ENCODE measurements around the gene GTPBP6. TPM values are rescaled to one million over a fixed set of nuclear protein-coding genes. Genes with fewer than 3 reads are reported as not detected.

GTPBP6 gene
- total RNA-seq, 1 experiment from 2014 or later = 41.6 TPM

- ChIA-PET CTCF (no interaction called here), RAD21 (ENCODE audit: low non-redundant PET in 1 of 2, low total read pairs in 2 of 2, uncharacterized antibody in 2 of 2, unreplicated experiment in 2 of 2) (no interaction called here), POLR2A (no interaction called here)
- DNase-seq (ENCODE audit: low read depth, low spot score) = no peak
- TF ChIP-seq ZFX (IDR thresholded peaks at IDR 0.05) (peak; percentile 16; the same call in 1 of the 2 replicates), JUND (IDR thresholded peaks at IDR 0.05) (no peak), TCF7L2 (IDR thresholded peaks at IDR 0.05; ENCODE audit: borderline replicate concordance, extremely low read depth, insufficient read depth, insufficient read length) (no peak)
- intact Hi-C loops (cut with micrococcal nuclease) = loop anchor here (5.0 kb wide), 1 partner anchor 41 kb away; the partner anchor contains the start of gene GTPBP6
- peak overlapping the region; percentile 56 to 78 for H3K4me3 ChIP-seq (replicated peaks in 1 of 2; ENCODE audit: low read depth in 1 of 2, low read length in 2 of 2)
- H3K4me1 ChIP-seq (ENCODE audit: control insufficient read depth in 1 of 2, insufficient read depth in 2 of 2, low read length in 2 of 2) = peaks cover 0 to 23% of the 10 kb centered on the region in 2 experiments; a peak in 2 of 4 replicates
- H4K20me1 ChIP-seq (ENCODE audit: insufficient read depth) = no peaks in the 10 kb centered on the region
- no peaks in the 10 kb centered on the region for H3K79me2 ChIP-seq (ENCODE audit: insufficient read depth, low read length)
- BruUV-seq (replicated peaks) = TSS peak; percentile 95
- no peaks in the 10 kb centered on the region for H3K9me3 ChIP-seq (ENCODE audit: control insufficient read depth in 1 of 2, insufficient read depth in 1 of 2, low read depth in 1 of 2, low read length in 2 of 2)
- peak overlapping the region; percentile 95 for H3K4me2 ChIP-seq (ENCODE audit: low read length)
- H2AFZ ChIP-seq (ENCODE audit: low read depth, low read length, poor library complexity, severe bottlenecking) = no peak overlapping the region
- H3K9ac ChIP-seq (ENCODE audit: low read length) = peak overlapping the region; percentile 88
- no peaks in the 10 kb centered on the region for H3K36me3 ChIP-seq (ENCODE audit: control insufficient read depth in 1 of 2, insufficient read depth in 2 of 2, low read length in 2 of 2)
- ATAC-seq = peak; percentile 66
- no peaks in the 10 kb centered on the region for H3K9me2 ChIP-seq (ENCODE audit: insufficient read depth)
- peak overlapping the region; percentile 42; the same call in 1 of the 2 replicates for H3K27ac ChIP-seq (ENCODE audit: low read depth, low read length)
- no peaks in the 10 kb centered on the region for H3K27me3 ChIP-seq (ENCODE audit: insufficient read depth, low read length)
These were observed 41.9 kb downstream of the GTPBP6 start for GRCh38 chrX:276581-277201.

GRCh38 chrX:275967-276580, 42.5 kb downstream of the GTPBP6 start:
- Histone ChIP-seq H3K9me2 (ENCODE audit: insufficient read depth) (no peaks in the 10 kb centered on the region), H3K27me3 (ENCODE audit: insufficient read depth, low read length) (no peaks in the 10 kb centered on the region), H3K9me3 (ENCODE audit: control insufficient read depth in 1 of 2, insufficient read depth in 1 of 2, low read depth in 1 of 2, low read length in 2 of 2) (no peaks in the 10 kb centered on the region), H3K4me2 (ENCODE audit: low read length) (peak overlapping the region; percentile 95), H3K79me2 (ENCODE audit: insufficient read depth, low read length) (no peaks in the 10 kb centered on the region), H3K36me3 (ENCODE audit: control insufficient read depth in 1 of 2, insufficient read depth in 2 of 2, low read length in 2 of 2) (no peaks in the 10 kb centered on the region), H3K4me1 (ENCODE audit: control insufficient read depth in 1 of 2, insufficient read depth in 2 of 2, low read length in 2 of 2) (peaks cover 0 to 23% of the 10 kb centered on the region in 2 experiments; a peak in 2 of 4 replicates), H4K20me1 (ENCODE audit: insufficient read depth) (no peaks in the 10 kb centered on the region), H3K4me3 (replicated peaks in 1 of 2; ENCODE audit: low read depth in 1 of 2, low read length in 2 of 2) (peak overlapping the region; percentile 56 to 78), H2AFZ (ENCODE audit: low read depth, low read length, poor library complexity, severe bottlenecking) (no peak overlapping the region), H3K9ac (ENCODE audit: low read length) (peak overlapping the region; percentile 88), H3K27ac (ENCODE audit: low read depth, low read length) (no peak overlapping the region; the same call in 1 of the 2 replicates)
- intact Hi-C loops (cut with micrococcal nuclease) = loop anchor here (5.0 kb wide), 1 partner anchor 41 kb away; the partner anchor contains the start of gene GTPBP6
- DNase-seq (ENCODE audit: low read depth, low spot score) = peak; percentile 37
- RAD21 ChIA-PET (ENCODE audit: low non-redundant PET in 1 of 2, low total read pairs in 2 of 2, uncharacterized antibody in 2 of 2, unreplicated experiment in 2 of 2) = no interaction called here
- TF ChIP-seq RAD21 (IDR thresholded peaks at IDR 0.05; ENCODE audit: low read depth) = no peak
- TF ChIP-seq POLR2AphosphoS5 (IDR thresholded peaks at IDR 0.05; ENCODE audit: low read depth, low read length) = peak; percentile 85
- TF ChIP-seq POLR2A (IDR thresholded peaks at IDR 0.05; ENCODE audit: borderline replicate concordance, extremely low read depth, insufficient read depth, insufficient read length) = peak; percentile 24
- CTCF ChIA-PET = no interaction called here
- BruUV-seq (replicated peaks) = no TSS peak
- POLR2A ChIA-PET = no interaction called here
- peak; percentile 96 for ATAC-seq

All from HCT116 (cell line).